ENCODE results near the gene CCDC85C. TPM values are rescaled to one million over a fixed set of nuclear protein-coding genes. Genes with fewer than 3 reads are reported as not detected.

Gene CCDC85C
- polyA plus RNA-seq, 1 of the 3 experiments (the other 2 are of a cell fraction), result 9.6 TPM

DNA sequence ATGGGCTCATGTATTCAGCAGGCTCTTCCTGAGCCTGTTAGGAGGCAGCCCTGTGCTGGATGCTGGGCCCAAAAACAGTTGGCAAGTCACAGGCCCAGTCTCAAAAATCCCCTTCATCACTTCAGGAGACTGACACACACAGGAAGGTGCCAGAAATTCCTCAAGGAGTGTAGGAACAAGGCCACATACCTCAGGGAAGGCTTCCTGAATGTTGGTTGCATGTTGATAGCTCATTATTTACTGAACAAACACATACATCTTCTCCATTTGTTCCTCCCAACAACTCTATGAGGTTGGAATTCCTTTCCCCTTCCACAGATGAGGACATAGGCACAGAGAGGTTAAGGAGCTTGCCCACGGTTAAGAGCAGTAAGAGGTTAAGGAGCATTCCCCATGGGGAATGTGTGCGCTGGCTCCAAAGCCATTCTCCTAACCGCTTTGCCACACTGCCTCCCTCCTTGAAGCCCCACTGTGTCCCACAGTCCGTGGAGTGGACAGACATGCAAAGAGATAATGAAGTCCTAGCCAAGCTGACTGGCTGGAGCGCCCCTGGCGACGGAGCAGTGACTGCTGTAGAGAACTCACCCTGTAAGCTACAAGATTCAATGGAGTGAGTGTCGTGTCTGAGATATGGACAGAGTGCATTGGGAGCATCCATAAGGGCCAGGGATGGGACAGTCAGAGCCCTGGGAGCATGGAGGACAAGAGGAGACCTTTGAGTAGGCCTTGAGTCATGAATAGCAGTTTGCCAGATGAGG lies 44.2 kb upstream of the CCDC85C start:
- H3F3A ChIP-seq (replicated peaks; ENCODE audit: insufficient read depth), result no peaks in the 10 kb centered on the region
- H4K20me1 ChIP-seq (ENCODE audit: insufficient read depth), result no peaks in the 10 kb centered on the region
- no peaks in the 10 kb centered on the region for H3K36me3 ChIP-seq (replicated peaks in 1 of 2; ENCODE audit: control insufficient read depth in 1 of 2, insufficient read depth in 2 of 2, low read length in 1 of 2)
- no peaks in the 10 kb centered on the region; a peak in 1 of 4 replicates for H3K4me1 ChIP-seq (ENCODE audit: control insufficient read depth in 1 of 2, insufficient read depth in 2 of 2, low read depth in 1 of 2, low read length in 1 of 2)
- no peak for TF ChIP-seq POLR2AphosphoS5 (IDR thresholded peaks at IDR 0.05; ENCODE audit: low read depth, low read length)
- TF ChIP-seq, protein P1, sequence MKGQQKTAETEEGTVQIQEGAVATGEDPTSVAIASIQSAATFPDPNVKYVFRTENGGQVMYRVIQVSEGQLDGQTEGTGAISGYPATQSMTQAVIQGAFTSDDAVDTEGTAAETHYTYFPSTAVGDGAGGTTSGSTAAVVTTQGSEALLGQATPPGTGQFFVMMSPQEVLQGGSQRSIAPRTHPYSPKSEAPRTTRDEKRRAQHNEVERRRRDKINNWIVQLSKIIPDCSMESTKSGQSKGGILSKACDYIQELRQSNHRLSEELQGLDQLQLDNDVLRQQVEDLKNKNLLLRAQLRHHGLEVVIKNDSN (IDR thresholded peaks at IDR 0.05; ENCODE audit: borderline replicate concordance, low read depth), result no peak
- TF ChIP-seq, protein P2, sequence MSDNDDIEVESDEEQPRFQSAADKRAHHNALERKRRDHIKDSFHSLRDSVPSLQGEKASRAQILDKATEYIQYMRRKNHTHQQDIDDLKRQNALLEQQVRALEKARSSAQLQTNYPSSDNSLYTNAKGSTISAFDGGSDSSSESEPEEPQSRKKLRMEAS (IDR thresholded peaks at IDR 0.05; ENCODE audit: low read depth), result no peak
- TF ChIP-seq SMC3 (IDR thresholded peaks at IDR 0.05; ENCODE audit: low read depth, low read length), result no peak
- TF ChIP-seq CTCF (IDR thresholded peaks at IDR 0.05), result no peak
- no peak for TF ChIP-seq TEAD4 (IDR thresholded peaks at IDR 0.05; ENCODE audit: borderline replicate concordance, insufficient read depth)
- no peak for TF ChIP-seq NFIC (IDR thresholded peaks at IDR 0.05; ENCODE audit: borderline replicate concordance)
- TF ChIP-seq, protein P3, sequence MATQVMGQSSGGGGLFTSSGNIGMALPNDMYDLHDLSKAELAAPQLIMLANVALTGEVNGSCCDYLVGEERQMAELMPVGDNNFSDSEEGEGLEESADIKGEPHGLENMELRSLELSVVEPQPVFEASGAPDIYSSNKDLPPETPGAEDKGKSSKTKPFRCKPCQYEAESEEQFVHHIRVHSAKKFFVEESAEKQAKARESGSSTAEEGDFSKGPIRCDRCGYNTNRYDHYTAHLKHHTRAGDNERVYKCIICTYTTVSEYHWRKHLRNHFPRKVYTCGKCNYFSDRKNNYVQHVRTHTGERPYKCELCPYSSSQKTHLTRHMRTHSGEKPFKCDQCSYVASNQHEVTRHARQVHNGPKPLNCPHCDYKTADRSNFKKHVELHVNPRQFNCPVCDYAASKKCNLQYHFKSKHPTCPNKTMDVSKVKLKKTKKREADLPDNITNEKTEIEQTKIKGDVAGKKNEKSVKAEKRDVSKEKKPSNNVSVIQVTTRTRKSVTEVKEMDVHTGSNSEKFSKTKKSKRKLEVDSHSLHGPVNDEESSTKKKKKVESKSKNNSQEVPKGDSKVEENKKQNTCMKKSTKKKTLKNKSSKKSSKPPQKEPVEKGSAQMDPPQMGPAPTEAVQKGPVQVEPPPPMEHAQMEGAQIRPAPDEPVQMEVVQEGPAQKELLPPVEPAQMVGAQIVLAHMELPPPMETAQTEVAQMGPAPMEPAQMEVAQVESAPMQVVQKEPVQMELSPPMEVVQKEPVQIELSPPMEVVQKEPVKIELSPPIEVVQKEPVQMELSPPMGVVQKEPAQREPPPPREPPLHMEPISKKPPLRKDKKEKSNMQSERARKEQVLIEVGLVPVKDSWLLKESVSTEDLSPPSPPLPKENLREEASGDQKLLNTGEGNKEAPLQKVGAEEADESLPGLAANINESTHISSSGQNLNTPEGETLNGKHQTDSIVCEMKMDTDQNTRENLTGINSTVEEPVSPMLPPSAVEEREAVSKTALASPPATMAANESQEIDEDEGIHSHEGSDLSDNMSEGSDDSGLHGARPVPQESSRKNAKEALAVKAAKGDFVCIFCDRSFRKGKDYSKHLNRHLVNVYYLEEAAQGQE (IDR thresholded peaks at IDR 0.05; ENCODE audit: low read depth, low read length), result no peak
- TF ChIP-seq EP300 (IDR thresholded peaks at IDR 0.05; ENCODE audit: borderline replicate concordance in 1 of 2, low read depth in 1 of 2, low read length in 1 of 2), result no peak
- TF ChIP-seq, protein P4, sequence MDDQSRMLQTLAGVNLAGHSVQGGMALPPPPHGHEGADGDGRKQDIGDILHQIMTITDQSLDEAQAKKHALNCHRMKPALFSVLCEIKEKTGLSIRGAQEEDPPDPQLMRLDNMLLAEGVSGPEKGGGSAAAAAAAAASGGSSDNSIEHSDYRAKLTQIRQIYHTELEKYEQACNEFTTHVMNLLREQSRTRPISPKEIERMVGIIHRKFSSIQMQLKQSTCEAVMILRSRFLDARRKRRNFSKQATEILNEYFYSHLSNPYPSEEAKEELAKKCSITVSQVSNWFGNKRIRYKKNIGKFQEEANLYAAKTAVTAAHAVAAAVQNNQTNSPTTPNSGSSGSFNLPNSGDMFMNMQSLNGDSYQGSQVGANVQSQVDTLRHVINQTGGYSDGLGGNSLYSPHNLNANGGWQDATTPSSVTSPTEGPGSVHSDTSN (IDR thresholded peaks at IDR 0.05), result no peak
- no peak for TF ChIP-seq YY1 (IDR thresholded peaks at IDR 0.05; ENCODE audit: low read depth)
- TF ChIP-seq RAD21 (IDR thresholded peaks at IDR 0.05; ENCODE audit: low read length), result no peak
- no peak for TF ChIP-seq GABPA (IDR thresholded peaks at IDR 0.05; ENCODE audit: low read depth)
- TF ChIP-seq USF2 (IDR thresholded peaks at IDR 0.05; ENCODE audit: borderline replicate concordance, low read depth, low read length), result no peak
- no peak for TF ChIP-seq JUND (IDR thresholded peaks at IDR 0.05)
- TF ChIP-seq MXI1 (IDR thresholded peaks at IDR 0.05; ENCODE audit: low read depth, low read length), result no peak
- TF ChIP-seq TAF1 (IDR thresholded peaks at IDR 0.05; ENCODE audit: borderline replicate concordance, low read depth, low read length), result no peak
- H3K27ac ChIP-seq (ENCODE audit: low read depth in 2 of 2, low read length in 1 of 2), result no peak overlapping the region
- H2AFZ ChIP-seq (ENCODE audit: low read depth), result no peak overlapping the region
- no peaks in the 10 kb centered on the region for H3K27me3 ChIP-seq (ENCODE audit: insufficient read depth)
- H3K9me3 ChIP-seq, result no peaks in the 10 kb centered on the region
- ChIA-PET CTCF (no interaction called here), POLR2A (no interaction called here)
- no peaks in the 10 kb centered on the region for H3K9me2 ChIP-seq
- no peak overlapping the region for H3K9ac ChIP-seq
- 94% methylated on average over 7 of the region's 8 CpGs for WGBS (ENCODE audit: low lambda C conversion rate)
- H3K79me2 ChIP-seq (ENCODE audit: insufficient read depth), result no peaks in the 10 kb centered on the region
- no peak overlapping the region for H3K4me3 ChIP-seq (ENCODE audit: low read depth in 2 of 2, low read length in 1 of 2)
- H3K4me2 ChIP-seq, result no peak overlapping the region
- no peak for DNase-seq
